ENCODE measurements around the gene CYRIA. TPM values are rescaled to one million over a fixed set of nuclear protein-coding genes. Genes with fewer than 3 reads are reported as not detected.

CYRIA gene
- total RNA-seq, 3 donors from 2014 or later (not counting 1 experiment from before 2014, with no cell fraction given) = 37.4 to 54.8 (median 38.5) TPM

DNA sequence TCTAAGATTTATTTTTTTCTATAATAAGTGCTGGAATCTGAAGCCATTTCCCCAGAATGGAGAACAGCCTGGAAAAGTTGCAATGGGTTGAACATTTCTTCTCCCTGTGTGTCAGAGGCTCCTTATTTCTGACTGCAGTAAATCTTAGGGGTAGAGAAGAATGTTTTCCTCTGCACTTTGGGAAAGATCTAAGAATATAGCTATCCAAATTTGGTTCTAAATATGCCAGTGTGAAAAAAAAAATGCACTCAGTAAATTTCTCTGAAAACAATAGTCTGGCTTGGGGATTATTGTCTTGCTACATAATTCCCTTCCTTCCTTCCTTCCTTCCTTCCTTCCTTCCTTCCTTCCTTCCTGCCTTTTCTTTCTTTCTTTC, 19.7 kb upstream of the CYRIA start:
- Histone ChIP-seq H3K27ac (ENCODE audit: low read length) (no peak overlapping the region), H3K36me3 (ENCODE audit: control insufficient read depth, insufficient read depth, low read length) (no peaks in the 10 kb centered on the region), H3K4me3 (ENCODE audit: low read length) (no peak overlapping the region), H3K9me3 (ENCODE audit: control insufficient read depth, insufficient read depth, low read length) (no peaks in the 10 kb centered on the region), H3K4me1 (ENCODE audit: control insufficient read depth, insufficient read depth, low read length) (no peaks in the 10 kb centered on the region), H3K27me3 (ENCODE audit: control insufficient read depth, insufficient read depth, low read length) (no peaks in the 10 kb centered on the region)
- intact Hi-C loops (cut with micrococcal nuclease) = no loop called here
- ATAC-seq = no peak
- H3K36me3 Mint-ChIP-seq = no peaks in the 10 kb centered on the region
- TF ChIP-seq, protein P1, sequence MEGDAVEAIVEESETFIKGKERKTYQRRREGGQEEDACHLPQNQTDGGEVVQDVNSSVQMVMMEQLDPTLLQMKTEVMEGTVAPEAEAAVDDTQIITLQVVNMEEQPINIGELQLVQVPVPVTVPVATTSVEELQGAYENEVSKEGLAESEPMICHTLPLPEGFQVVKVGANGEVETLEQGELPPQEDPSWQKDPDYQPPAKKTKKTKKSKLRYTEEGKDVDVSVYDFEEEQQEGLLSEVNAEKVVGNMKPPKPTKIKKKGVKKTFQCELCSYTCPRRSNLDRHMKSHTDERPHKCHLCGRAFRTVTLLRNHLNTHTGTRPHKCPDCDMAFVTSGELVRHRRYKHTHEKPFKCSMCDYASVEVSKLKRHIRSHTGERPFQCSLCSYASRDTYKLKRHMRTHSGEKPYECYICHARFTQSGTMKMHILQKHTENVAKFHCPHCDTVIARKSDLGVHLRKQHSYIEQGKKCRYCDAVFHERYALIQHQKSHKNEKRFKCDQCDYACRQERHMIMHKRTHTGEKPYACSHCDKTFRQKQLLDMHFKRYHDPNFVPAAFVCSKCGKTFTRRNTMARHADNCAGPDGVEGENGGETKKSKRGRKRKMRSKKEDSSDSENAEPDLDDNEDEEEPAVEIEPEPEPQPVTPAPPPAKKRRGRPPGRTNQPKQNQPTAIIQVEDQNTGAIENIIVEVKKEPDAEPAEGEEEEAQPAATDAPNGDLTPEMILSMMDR (IDR thresholded peaks at IDR 0.05) = no peak
- H3K4me3 Mint-ChIP-seq = no peak overlapping the region
- no peak for DNase-seq
- peaks cover 6 to 7% of the 10 kb centered on the region in 2 donors for H3K27me3 Mint-ChIP-seq (ENCODE audit: low read depth in 2 of 2)
- no peak overlapping the region for H3K27ac Mint-ChIP-seq
- no peaks in the 10 kb centered on the region for H3K9me3 Mint-ChIP-seq
- H3K4me1 Mint-ChIP-seq = peaks cover 0 to 7% of the 10 kb centered on the region in 2 donors

DNA sequence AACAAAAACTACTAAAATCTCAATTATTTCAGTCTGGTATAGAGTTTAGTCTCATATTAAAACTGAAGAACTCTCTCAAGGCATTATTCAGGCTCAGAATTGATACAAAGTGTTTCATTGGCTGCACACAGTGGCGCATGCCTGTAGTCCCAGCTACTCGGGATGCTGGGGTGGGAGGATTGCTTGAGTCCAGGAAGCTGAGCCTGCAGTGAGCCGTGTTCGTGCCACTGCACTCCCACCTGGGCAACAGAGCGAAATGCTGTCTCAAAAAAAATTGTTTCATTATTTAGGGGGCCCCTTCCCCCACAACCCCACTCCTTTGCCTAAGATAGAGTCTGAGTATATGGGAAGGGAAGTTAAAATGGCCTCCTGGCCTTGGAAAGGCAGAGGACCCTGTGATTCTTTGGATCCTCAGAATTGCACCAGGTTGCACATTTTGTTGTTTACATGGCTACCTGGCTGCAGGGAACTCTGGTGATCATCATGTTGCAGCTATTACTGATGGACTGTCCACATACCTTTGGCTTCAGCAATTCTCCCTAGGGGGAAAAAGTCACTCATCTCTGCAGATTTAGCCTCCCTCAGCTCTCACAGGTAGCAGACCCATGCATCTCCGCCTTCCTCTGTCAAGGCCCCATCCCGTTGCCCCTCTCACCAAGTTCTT, 19.2 kb upstream of the CYRIA start:
- no peaks in the 10 kb centered on the region for H3K36me3 ChIP-seq (ENCODE audit: control insufficient read depth, insufficient read depth, low read length)
- H3K36me3 Mint-ChIP-seq = no peaks in the 10 kb centered on the region
- no peaks in the 10 kb centered on the region for H3K4me1 ChIP-seq (ENCODE audit: control insufficient read depth, insufficient read depth, low read length)
- H3K27me3 Mint-ChIP-seq (ENCODE audit: low read depth in 2 of 2) = peaks cover 6 to 7% of the 10 kb centered on the region in 2 donors
- H3K27ac ChIP-seq (ENCODE audit: low read length) = no peak overlapping the region
- H3K27ac Mint-ChIP-seq = no peak overlapping the region
- no peak overlapping the region for H3K4me3 ChIP-seq (ENCODE audit: low read length)
- intact Hi-C loops (cut with micrococcal nuclease) = no loop called here
- no peak for DNase-seq
- H3K27me3 ChIP-seq (ENCODE audit: control insufficient read depth, insufficient read depth, low read length) = no peaks in the 10 kb centered on the region
- H3K4me1 Mint-ChIP-seq = peaks cover 0 to 7% of the 10 kb centered on the region in 2 donors
- no peaks in the 10 kb centered on the region for H3K9me3 Mint-ChIP-seq
- 92% methylated on average over 6 of the region's 7 CpGs for WGBS (ENCODE audit: insufficient coverage)
- ATAC-seq = no peak
- TF ChIP-seq, protein P1 (IDR thresholded peaks at IDR 0.05) = no peak
- H3K9me3 ChIP-seq (ENCODE audit: control insufficient read depth, insufficient read depth, low read length) = no peaks in the 10 kb centered on the region
- H3K4me3 Mint-ChIP-seq = no peak overlapping the region

DNA sequence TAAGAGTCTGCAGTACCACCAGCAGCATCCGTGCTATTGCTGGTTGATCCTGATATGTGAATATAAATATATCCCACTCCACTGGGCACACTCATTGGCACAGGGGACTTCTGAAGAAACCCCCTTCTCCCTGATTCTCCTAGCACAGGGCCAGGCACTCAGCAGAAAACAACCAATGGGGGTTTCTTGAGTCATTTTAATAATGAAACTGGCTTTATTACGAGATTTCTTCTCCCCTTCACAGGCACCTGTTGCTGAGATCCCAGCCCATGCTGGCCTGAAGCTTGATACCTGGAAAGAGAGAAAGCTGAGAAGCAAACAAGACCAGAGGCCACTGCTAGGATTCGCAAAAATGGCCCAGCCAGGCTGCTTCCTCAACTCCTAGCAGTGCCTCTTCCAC, 17.9 kb upstream of the CYRIA start:
- H3K9me3 ChIP-seq (ENCODE audit: control insufficient read depth, insufficient read depth, low read length) = no peaks in the 10 kb centered on the region
- H3K4me3 Mint-ChIP-seq = no peak overlapping the region
- H3K27me3 ChIP-seq (ENCODE audit: control insufficient read depth, insufficient read depth, low read length) = no peaks in the 10 kb centered on the region
- H3K27ac Mint-ChIP-seq = no peak overlapping the region
- intact Hi-C loops (cut with micrococcal nuclease) = no loop called here
- H3K27me3 Mint-ChIP-seq (ENCODE audit: low read depth in 2 of 2) = peaks cover 6 to 7% of the 10 kb centered on the region in 2 donors
- H3K9me3 Mint-ChIP-seq = no peaks in the 10 kb centered on the region
- no peak for DNase-seq
- no peak overlapping the region for H3K4me3 ChIP-seq (ENCODE audit: low read length)
- WGBS (ENCODE audit: insufficient coverage) = 78% methylated on average over 2 of the region's 3 CpGs
- TF ChIP-seq, protein P1 (IDR thresholded peaks at IDR 0.05) = no peak
- no peaks in the 10 kb centered on the region for H3K36me3 ChIP-seq (ENCODE audit: control insufficient read depth, insufficient read depth, low read length)
- no peaks in the 10 kb centered on the region for H3K4me1 ChIP-seq (ENCODE audit: control insufficient read depth, insufficient read depth, low read length)
- ATAC-seq = no peak
- peaks cover 0 to 7% of the 10 kb centered on the region in 2 donors for H3K4me1 Mint-ChIP-seq
- H3K27ac ChIP-seq (ENCODE audit: low read length) = no peak overlapping the region
- peaks cover 2% of the 10 kb centered on the region for H3K36me3 Mint-ChIP-seq

Data from natural killer cell (primary cell).